Left colon (tissue), 2 donors: ENCODE data around the gene GBA2. TPM values are rescaled to one million over a fixed set of nuclear protein-coding genes. Genes with fewer than 3 reads are reported as not detected.
A peak's percentile ranks its signal among the peaks of the same experiment; 100 is the strongest.

Source experiments
- ATAC-seq: fragments of 200-7000 bp; cut with Tn5 transposase; one replicate; pipeline ENCODE4 v1.9.1; 2020; ENCODE audit warnings: mild to moderate bottlenecking, moderate library complexity
- DNase-seq, 2 donors: peaks; one replicate each; pipeline ENCODE4 v3.0.0-alpha.2; 2020
- intact Hi-C, 2 donors: fragments of 100-400 bp; cut with DNase I in 1 of 2; cut with micrococcal nuclease in 1 of 2; formaldehyde crosslinking; loops; one replicate each; pipeline versions ENCODE4 v1.11.2 to v1.14.0; 2022; cut with DNase I, micrococcal nuclease
- total RNA-seq, 2 donors: library from RNA; stranded (reverse); fragmentation: NEBNext Ultra II Directional; extraction: Animal tissue kit (Norgen Biotek cat#: 25700); gene quantifications; one replicate each; pipeline ENCODE4 v1.2.1, GENCODE V29; 2021
- donor health status: DM: no; HTN: no; CAD: no.
- donor health status: DM: yes; HTN: yes; CAD: no.

Gene GBA2
- total RNA-seq, 2 donors from 2014 or later, result 179 to 186 TPM

GRCh38 chr9:35706951-35707350 is 42.1 kb downstream of the GBA2 start:
- no peak for ATAC-seq
- no peak for DNase-seq
- intact Hi-C loops, result no loop called here

DNA sequence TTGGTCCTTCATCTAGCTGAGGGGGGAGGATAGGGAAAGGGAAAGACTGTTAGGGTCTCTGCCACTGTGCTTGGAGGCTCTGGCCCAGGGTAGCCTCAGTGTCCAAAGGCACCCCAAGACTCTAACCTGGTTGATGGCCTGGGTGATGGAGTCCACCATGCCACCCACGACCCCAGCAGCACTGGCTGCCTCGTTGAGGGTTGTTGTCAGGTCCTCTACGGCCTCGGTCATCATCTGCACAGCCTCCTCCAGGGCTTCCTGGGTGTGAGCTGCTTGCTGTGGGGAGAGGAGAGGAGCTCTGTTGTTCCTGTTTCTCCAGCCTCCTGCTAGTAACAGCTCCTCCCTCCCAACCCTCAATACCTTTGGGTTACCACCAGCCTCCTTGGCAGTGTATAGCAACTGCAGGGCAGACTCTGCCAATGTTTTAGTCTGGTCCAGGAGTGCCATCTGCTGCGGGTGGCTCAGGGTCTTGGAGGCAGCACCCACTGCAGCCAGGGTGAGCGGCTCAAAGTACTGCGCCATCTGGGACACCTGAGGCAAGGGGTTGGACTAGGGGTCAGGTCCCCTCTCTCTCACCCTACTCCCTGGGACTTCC is 43.1 kb downstream of the GBA2 start:
- intact Hi-C loops, result no loop called here
- no peak for DNase-seq
- peak; percentile 6 for ATAC-seq

GRCh38 chr9:35705372-35705771 is 43.7 kb downstream of the GBA2 start:
- no peak for ATAC-seq
- no peak for DNase-seq
- intact Hi-C loops, result no loop called here

- DNase-seq, result no peak
- intact Hi-C loops, result no loop called here
- ATAC-seq, result no peak
Measured at GRCh38 chr9:35703906-35704672, 44.9 kb downstream of the GBA2 start.

DNA sequence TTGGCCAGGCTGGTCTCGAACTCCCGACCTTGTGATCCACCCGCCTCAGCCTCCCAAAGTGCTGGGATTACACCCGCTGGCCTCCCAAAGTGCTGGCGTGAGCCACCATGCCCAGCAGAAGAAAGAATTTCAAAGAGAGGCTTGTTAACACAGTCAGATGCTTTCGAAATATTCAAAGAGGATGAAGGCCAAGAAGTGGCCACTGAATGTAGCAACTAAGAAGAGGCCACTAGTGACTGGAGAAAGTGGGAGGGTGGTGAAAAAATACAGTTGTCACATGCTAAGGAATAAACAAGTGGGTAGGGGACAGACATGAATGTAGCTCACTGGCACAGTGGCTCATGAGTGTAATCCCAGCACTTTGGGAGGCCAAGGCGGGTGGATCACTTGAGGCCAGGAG is 46.3 kb downstream of the GBA2 start:
- intact Hi-C loops, result no loop called here
- DNase-seq, result no peak
- no peak for ATAC-seq

DNA sequence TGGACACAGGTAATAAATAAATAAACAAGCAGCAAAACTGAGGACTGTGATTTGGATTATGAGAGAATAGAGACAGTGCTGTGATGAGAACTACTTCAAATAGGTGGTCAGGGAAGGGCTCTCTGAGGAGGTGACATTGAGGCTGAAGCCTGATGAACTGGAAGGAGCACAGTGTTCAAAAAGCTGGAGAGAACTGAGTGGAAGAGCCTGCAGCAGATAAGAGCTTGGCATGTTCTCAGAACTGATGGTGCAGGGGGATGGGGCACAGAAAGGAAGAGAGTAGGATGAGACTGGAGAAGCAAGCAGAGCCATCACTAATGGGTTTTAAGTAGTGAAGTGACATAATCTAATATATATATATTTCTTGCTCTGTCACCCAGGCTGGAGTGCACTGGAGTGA is 48.1 kb downstream of the GBA2 start:
- no peak for DNase-seq
- intact Hi-C loops, result no loop called here
- no peak for ATAC-seq

GRCh38 chr9:35700031-35700430 is 49.0 kb downstream of the GBA2 start:
- intact Hi-C loops, result no loop called here
- ATAC-seq, result no peak

DNA sequence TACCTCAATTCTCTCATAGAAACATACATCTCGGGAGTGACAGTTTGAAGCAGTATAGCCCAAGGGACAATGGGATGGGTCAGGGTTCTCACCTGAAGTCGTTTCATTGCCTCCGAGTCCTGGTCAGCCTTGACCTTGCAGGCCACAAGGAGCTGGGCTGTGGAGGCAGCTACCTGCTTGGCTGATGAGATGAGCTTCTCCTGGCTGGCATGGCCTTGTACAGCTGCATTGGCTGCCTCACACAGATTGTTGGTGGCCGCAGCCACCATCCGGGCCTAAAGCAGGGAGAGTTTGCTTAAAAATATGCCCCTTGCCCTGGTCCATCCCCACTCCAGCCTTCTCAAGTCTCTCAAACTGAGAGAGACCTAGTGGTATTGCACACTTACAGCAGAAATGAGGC is 50.8 kb downstream of the GBA2 start:
- ATAC-seq (no peak), DNase-seq (no peak)
- intact Hi-C loops, result no loop called here

More at GRCh38 chr9:35700031-35700430, 49.0 kb downstream of the GBA2 start:
- no peak for DNase-seq

DNA sequence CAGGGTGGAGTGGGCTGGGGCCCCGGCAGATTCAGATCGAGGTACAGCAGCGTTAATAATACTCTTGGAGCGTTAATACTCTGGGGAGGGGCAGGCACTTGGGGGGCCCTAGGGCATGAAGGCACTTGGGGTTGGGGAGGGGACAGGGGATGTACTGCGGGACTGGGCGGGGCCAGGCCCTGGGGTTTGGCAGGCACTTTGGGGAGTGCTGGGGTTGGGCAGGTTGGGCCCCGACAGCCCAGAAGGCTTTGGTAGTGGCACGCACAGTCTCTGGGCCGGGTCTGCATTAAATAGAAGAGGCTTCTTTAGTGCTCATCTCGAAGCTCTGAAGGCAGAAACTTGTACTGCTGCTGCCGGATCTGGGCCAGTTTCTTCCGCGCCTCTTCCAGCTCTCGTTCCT is 51.5 kb downstream of the GBA2 start:
- intact Hi-C loops, result no loop called here
- DNase-seq (no peak), ATAC-seq (no peak)

GRCh38 chr9:35696520-35697215 is 52.4 kb downstream of the GBA2 start:
- peak; percentile 86 for ATAC-seq
- intact Hi-C loops, result no loop called here

DNA sequence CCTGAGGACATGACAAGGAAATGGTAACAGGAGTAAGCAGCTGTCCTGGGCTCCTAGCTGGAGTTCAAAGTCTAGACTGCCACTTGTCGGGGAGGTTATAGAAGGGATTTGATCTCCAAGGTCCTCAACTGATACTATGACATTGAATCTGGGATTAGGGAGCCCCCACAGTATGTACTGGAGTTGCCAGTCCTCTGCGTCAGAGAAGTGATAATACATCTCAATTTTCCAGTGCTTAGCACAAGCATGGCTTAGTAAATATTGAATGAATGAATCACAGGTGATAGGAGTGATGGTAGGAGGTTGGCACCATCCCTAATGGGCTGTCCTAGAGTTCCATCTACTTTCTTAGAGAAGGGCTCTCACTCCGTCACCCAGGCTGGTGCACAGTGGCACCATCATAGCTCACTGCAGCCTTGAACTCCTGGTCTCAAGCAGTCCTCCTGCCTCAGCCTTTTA is 53.1 kb downstream of the GBA2 start:
- no peak for DNase-seq
- intact Hi-C loops, result no loop called here
- ATAC-seq, result peak; percentile 73

More at GRCh38 chr9:35696520-35697215, 52.4 kb downstream of the GBA2 start:
- DNase-seq, result peak in 1 of 2 donors; percentile 73

DNA sequence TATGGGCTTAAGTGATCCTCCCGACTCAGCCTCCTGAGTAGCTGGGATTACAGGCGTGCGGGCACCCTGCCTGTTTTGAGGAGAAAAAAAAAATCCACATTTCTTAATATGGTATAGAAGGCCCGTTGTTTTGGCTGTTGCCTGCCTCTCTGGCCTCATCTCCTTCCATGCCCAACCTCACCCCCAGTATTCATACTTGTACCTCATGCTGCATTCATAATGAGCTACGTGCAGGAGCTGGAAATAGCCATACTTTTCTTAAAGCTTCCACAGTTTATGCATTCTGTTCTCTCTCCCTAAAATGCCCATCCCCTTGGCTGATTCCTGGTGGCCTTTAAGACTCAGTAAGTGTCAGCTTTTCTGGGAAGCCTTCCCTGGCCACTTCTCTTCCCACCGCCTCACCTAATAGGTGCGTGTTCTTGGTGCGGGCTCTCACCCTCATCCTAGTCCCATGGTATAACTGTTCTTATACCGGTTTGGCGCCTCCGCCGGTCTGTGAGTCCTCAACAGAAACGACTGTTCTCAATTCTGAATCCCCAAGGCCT is 57.2 kb downstream of the GBA2 start:
- intact Hi-C loops, result loop anchor here in 1 of 2 donors (5.0 kb wide), 1 partner anchor 35 kb away; the partner anchor contains the start of genes CCDC107 and RMRP
- DNase-seq, result no peak

DNA sequence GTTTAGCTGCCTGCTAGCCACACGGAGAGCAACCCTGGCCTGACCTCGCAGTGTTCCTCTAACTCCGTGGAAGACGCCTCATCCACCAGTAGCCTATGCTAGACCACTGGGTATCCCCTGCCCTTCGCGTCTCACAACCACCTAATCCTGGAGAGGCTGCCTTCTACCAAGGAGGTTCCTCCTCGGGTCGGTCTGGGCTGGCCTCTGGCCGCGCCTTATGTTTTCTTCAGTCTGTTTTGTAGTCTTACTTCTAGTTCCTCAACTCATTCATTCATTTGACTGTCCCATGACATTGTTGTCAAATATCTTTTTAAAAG is 57.7 kb downstream of the GBA2 start:
- intact Hi-C loops, result loop anchor here in 1 of 2 donors (5.0 kb wide), 1 partner anchor 34 kb away; the partner anchor contains the start of genes CCDC107 and RMRP
- no peak for ATAC-seq
- DNase-seq, result no peak

More for the DNA sequence above, 57.2 kb downstream of the GBA2 start:
- ATAC-seq, result no peak

- intact Hi-C loops, result loop anchor here in 1 of 2 donors (5.0 kb wide), 1 partner anchor 33 kb away; the partner anchor contains the start of genes CCDC107 and RMRP
- DNase-seq, result peak; percentile 73 to 79
- ATAC-seq, result peak; percentile 61
Measured at GRCh38 chr9:35690614-35691333, 58.3 kb downstream of the GBA2 start.

- intact Hi-C loops, result loop anchor here in 1 of 2 donors (5.0 kb wide), 1 partner anchor 33 kb away; the partner anchor contains the start of genes CCDC107 and RMRP
- DNase-seq, result no peak
- no peak for ATAC-seq
Measured at GRCh38 chr9:35690294-35690613, 58.8 kb downstream of the GBA2 start.

GRCh38 chr9:35689542-35690293 is 59.3 kb downstream of the GBA2 start, which contains the start of gene TPM2:
Gene TPM2, minus strand, starts transcription at chr9:35689925. Its CDS starts 108 bp downstream, at chr9:35689817.
- intact Hi-C loops, result loop anchor here in 1 of 2 donors (5.0 kb wide), 1 partner anchor 32 kb away; the partner anchor contains the start of genes CCDC107 and RMRP
- ATAC-seq, result peak; percentile 27
- DNase-seq, result peak; percentile 63 to 75

- ATAC-seq (no peak), DNase-seq (no peak)
- intact Hi-C loops, result no loop called here
Measured at GRCh38 chr9:35688558-35689541, 60.2 kb downstream of the GBA2 start.
